GM12878 (cell line): ENCODE results near the gene UST. TPM values are rescaled to one million over a fixed set of nuclear protein-coding genes. Genes with fewer than 3 reads are reported as not detected.

Source experiments
- BACH1 ChIP-seq: fragments of 450-650 bp; IDR thresholded peaks from 2 replicates; pipeline ENCODE4 v1.6.1; 2017; ENCODE audit warnings: mild to moderate bottlenecking, borderline replicate concordance
- CBX3 ChIP-seq: fragments of 200-600 bp; sonication (generic); IDR thresholded peaks from 2 replicates; pipeline ENCODE4 v1.6.1; 2016; ENCODE audit warnings: low read depth, borderline replicate concordance
- CBX5 ChIP-seq: sonication (generic); IDR thresholded peaks from 2 replicates; pipeline ENCODE4 v1.6.1; 2016; ENCODE audit warnings: low read depth, moderate library complexity, mild to moderate bottlenecking, inconsistent platforms
- CHD1 ChIP-seq: IDR thresholded peaks from 2 replicates; pipeline ENCODE4 v1.6.1; 2012; ENCODE audit warnings: low read depth, low read length, improper control_type of control experiment
- FOXM1 ChIP-seq: IDR thresholded peaks from 2 replicates; pipeline ENCODE4 v1.6.1; 2012; ENCODE audit warnings: low read depth, mild to moderate bottlenecking, inconsistent platforms, low read length, moderate library complexity
- KAT2A ChIP-seq: conservative IDR thresholded peaks from 2 replicates; pipeline ENCODE4 v1.6.1; 2011; ENCODE audit warnings: low read depth, low read length; ENCODE audit not compliant: control insufficient read depth
- KDM1A ChIP-seq: fragments of 200-600 bp; sonication (generic); IDR thresholded peaks from 2 replicates; pipeline ENCODE4 v1.6.1; 2016; ENCODE audit warnings: borderline replicate concordance
- NR2C1 ChIP-seq: fragments of 450-650 bp; IDR thresholded peaks from 2 replicates; pipeline ENCODE4 v1.6.1; 2017; ENCODE audit warnings: antibody characterized with exemption, mild to moderate bottlenecking, moderate library complexity
- PKNOX1 ChIP-seq: fragments of 450-650 bp; IDR thresholded peaks from 2 replicates; pipeline ENCODE4 v1.6.1; 2016; ENCODE audit warnings: mild to moderate bottlenecking
- REST ChIP-seq: IDR thresholded peaks from 2 replicates; pipeline ENCODE4 v1.6.1; 2012; ENCODE audit warnings: mild to moderate bottlenecking, low read depth, low read length
- ZNF687 ChIP-seq: fragments of 450-650 bp; IDR thresholded peaks from 2 replicates; pipeline ENCODE4 v1.6.1; 2017; ENCODE audit warnings: mild to moderate bottlenecking, moderate library complexity
- polyA plus RNA-seq, 11 experiments: library from polyadenylated mRNA; depleted of rRNA in 4 of 11; unstranded in 6 of 11; stranded (reverse) in 5 of 11; fragments of >200 nt; fragmentation: Nextera tagmentation in 4 of 11; fragmentation: Illumina TruSeq in 1 of 11; extraction: Ambion mirVana in 4 of 11; extraction: Trizol in 1 of 11; gene quantifications; 1 replicate in 1 of 11; 2 replicates in 10 of 11; pipeline versions ENCODE4 v1.2.1 to v1.2.3, GENCODE V29; 2011 to 2016; ENCODE audit warnings: inconsistent platforms in 2 of 11, missing spikeins in 2 of 11, low read depth in 1 of 11
- total RNA-seq, 4 experiments: library from RNA; depleted of rRNA in 3 of 4; stranded (reverse); fragments of >200 nt in 3 of 4; fragmentation: Illumina TruSeq in 1 of 4; extraction: Trizol in 1 of 4; gene quantifications; 2 replicates each; pipeline versions ENCODE4 v1.2.1 to v1.2.3, GENCODE V29; 2013 to 2021
- TF ChIP-seq, protein P1 (sequence below): fragments of 450-650 bp; formaldehyde crosslinking; IDR thresholded peaks from 2 replicates; pipeline ENCODE4 v1.5.0; 2022; ENCODE audit warnings: mild to moderate bottlenecking, missing genetic modification characterization

The UST gene
- total and polyA plus RNA-seq, 10 of the 15 experiments (the other 5 are each of a cell fraction or from before 2014, with no cell fraction given) = 0.74 to 43.3 (median 2.2) TPM

DNA sequence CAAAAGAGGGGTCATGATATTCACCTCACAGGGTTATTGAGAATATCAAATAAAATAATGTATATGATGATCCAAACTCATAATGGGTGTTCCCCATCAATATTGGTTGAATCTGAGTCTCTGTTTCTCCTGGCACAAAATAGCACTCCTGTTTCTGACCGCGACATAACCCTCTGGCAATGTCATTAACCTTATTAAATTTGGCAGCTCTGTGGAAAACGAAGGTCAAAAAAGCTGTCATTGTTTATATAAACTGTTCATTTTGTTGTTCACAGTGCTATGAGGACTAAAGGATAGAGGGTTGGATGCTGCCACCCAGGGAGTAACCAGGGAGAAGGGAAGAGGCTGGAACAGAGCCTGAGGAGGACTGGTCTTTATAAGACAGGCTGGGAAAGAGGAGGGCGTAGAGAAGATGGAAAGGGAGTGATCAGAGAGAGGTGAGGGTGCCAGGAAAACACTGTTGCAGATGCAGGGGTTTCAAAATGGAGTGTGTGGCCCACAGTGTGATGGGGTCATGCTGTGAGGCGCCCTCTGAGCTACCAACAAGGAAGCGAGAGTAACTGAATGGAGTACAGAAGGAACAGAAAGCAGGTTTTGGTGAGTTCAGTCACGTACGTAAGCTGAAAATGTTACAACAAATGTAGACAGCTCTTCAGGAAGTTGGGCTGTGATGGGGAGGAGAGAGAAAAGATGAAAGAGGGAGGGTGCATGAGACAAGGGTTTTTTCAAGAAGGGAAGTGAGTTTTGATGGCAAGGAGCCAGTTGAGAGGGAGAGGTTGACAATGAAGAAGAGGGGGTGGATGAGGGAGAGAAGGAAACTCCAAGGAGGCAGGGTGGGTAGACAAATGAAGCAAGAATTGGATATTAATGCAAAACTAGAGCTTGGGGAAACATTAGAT, 319.1 kb downstream of the UST start (continued):
- TF ChIP-seq REST (no peak), CHD1 (no peak), NR2C1 (peak; percentile 38; the same call in 1 of the 2 replicates), KDM1A (no peak), ZNF687 (peak; percentile 99), CBX5 (peak; percentile 68; the same call in 1 of the 2 replicates), BACH1 (peak; percentile 69; the same call in 1 of the 2 replicates), CBX3 (no peak), KAT2A (no peak), FOXM1 (peak; percentile 87), PKNOX1 (peak; percentile 72)
- TF ChIP-seq, protein P1, sequence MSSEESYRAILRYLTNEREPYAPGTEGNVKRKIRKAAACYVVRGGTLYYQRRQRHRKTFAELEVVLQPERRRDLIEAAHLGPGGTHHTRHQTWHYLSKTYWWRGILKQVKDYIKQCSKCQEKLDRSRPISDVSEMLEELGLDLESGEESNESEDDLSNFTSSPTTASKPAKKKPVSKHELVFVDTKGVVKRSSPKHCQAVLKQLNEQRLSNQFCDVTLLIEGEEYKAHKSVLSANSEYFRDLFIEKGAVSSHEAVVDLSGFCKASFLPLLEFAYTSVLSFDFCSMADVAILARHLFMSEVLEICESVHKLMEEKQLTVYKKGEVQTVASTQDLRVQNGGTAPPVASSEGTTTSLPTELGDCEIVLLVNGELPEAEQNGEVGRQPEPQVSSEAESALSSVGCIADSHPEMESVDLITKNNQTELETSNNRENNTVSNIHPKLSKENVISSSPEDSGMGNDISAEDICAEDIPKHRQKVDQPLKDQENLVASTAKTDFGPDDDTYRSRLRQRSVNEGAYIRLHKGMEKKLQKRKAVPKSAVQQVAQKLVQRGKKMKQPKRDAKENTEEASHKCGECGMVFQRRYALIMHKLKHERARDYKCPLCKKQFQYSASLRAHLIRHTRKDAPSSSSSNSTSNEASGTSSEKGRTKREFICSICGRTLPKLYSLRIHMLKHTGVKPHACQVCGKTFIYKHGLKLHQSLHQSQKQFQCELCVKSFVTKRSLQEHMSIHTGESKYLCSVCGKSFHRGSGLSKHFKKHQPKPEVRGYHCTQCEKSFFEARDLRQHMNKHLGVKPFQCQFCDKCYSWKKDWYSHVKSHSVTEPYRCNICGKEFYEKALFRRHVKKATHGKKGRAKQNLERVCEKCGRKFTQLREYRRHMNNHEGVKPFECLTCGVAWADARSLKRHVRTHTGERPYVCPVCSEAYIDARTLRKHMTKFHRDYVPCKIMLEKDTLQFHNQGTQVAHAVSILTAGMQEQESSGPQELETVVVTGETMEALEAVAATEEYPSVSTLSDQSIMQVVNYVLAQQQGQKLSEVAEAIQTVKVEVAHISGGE (CRISPR knock-in tag) = no peak
